ENCODE results near the gene PARD3B. TPM values are rescaled to one million over a fixed set of nuclear protein-coding genes. Genes with fewer than 3 reads are reported as not detected.

PARD3B gene
- total RNA-seq, 4 donors from 2014 or later, result 32.6 to 65.7 (median 38.6) TPM

GRCh38 chr2:205056151-205056561 is 510.9 kb downstream of the PARD3B start:
- no peak for TF ChIP-seq POLR2AphosphoS5 (IDR thresholded peaks at IDR 0.05)
- no peak for TF ChIP-seq EP300 (IDR thresholded peaks at IDR 0.05; ENCODE audit: low read depth)
- TF ChIP-seq POLR2A (IDR thresholded peaks at IDR 0.05), result no peak
- TF ChIP-seq, protein P1, sequence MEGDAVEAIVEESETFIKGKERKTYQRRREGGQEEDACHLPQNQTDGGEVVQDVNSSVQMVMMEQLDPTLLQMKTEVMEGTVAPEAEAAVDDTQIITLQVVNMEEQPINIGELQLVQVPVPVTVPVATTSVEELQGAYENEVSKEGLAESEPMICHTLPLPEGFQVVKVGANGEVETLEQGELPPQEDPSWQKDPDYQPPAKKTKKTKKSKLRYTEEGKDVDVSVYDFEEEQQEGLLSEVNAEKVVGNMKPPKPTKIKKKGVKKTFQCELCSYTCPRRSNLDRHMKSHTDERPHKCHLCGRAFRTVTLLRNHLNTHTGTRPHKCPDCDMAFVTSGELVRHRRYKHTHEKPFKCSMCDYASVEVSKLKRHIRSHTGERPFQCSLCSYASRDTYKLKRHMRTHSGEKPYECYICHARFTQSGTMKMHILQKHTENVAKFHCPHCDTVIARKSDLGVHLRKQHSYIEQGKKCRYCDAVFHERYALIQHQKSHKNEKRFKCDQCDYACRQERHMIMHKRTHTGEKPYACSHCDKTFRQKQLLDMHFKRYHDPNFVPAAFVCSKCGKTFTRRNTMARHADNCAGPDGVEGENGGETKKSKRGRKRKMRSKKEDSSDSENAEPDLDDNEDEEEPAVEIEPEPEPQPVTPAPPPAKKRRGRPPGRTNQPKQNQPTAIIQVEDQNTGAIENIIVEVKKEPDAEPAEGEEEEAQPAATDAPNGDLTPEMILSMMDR (IDR thresholded peaks at IDR 0.05), result no peak
- no peak for DNase-seq
- in situ Hi-C loops (cut with MboI; ENCODE audit: low pct_ligation_motif_present in 1 of 4, low pct_unique_long_range_greater_than_20kb in 1 of 4, low sequenced_read_pairs in 3 of 4) (no loop called here), intact Hi-C loops (cut with DNase I; ENCODE audit: low total_unique reads) (no loop called here)
- H3K4me3 ChIP-seq, result no peak overlapping the region
- H3K27ac ChIP-seq, result no peak overlapping the region
- H3K27me3 ChIP-seq, result no peaks in the 10 kb centered on the region
- H3K4me1 ChIP-seq, result peaks cover 0 to 3% (median 0%) of the 10 kb centered on the region in 4 donors
- H3K36me3 ChIP-seq, result no peaks in the 10 kb centered on the region
- 62 to 64% methylated on average over 6 of the region's 6 CpGs for WGBS, 2 donors (ENCODE audit: low coverage in 1 of 2)
- no peaks in the 10 kb centered on the region for H3K9me3 ChIP-seq

DNA sequence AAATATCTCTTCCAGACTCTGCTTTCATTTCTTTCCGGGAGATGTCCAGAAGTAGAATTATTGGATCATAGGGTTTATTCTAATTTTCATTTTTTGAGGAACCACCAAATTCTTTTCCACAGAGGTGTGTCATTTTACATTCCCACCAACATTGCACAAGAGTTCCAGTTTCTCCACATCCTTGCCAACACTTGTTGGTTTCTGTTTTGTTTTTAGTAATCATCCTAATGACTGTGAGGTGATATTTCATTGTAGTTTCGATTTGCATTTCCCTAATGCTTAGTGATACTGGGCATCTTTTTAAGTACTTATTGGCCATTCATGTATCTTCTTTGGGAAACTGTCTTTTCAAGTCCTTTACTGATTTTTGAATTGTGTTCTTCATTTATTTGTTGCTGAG is 513.1 kb downstream of the PARD3B start:
- no peaks in the 10 kb centered on the region for H3K9me3 ChIP-seq
- in situ Hi-C loops (cut with MboI; ENCODE audit: low pct_ligation_motif_present in 1 of 4, low pct_unique_long_range_greater_than_20kb in 1 of 4, low sequenced_read_pairs in 3 of 4), result no loop called here
- H3K4me1 ChIP-seq, result peaks cover 0 to 3% (median 0%) of the 10 kb centered on the region in 4 donors
- no peaks in the 10 kb centered on the region for H3K36me3 ChIP-seq
- no peak for DNase-seq
- no peak for TF ChIP-seq POLR2AphosphoS5 (IDR thresholded peaks at IDR 0.05)
- intact Hi-C loops (cut with DNase I; ENCODE audit: low total_unique reads), result no loop called here
- no peaks in the 10 kb centered on the region for H3K27me3 ChIP-seq
- H3K27ac ChIP-seq, result no peak overlapping the region
- H3K4me3 ChIP-seq, result no peak overlapping the region
- 86 to 89% methylated on average over 2 of the region's 2 CpGs for WGBS, 2 donors (ENCODE audit: low coverage in 1 of 2)

- DNase-seq, result no peak
- Histone ChIP-seq H3K36me3 (no peaks in the 10 kb centered on the region), H3K4me3 (no peak overlapping the region), H3K27ac (no peak overlapping the region), H3K27me3 (no peaks in the 10 kb centered on the region), H3K4me1 (peaks cover 0 to 3% (median 0%) of the 10 kb centered on the region in 4 donors), H3K9me3 (no peaks in the 10 kb centered on the region)
- in situ Hi-C loops (cut with MboI; ENCODE audit: low pct_ligation_motif_present in 1 of 4, low pct_unique_long_range_greater_than_20kb in 1 of 4, low sequenced_read_pairs in 3 of 4) (no loop called here), intact Hi-C loops (cut with DNase I; ENCODE audit: low total_unique reads) (no loop called here)
- TF ChIP-seq POLR2AphosphoS5 (IDR thresholded peaks at IDR 0.05) (no peak), POLR2A (IDR thresholded peaks at IDR 0.05) (no peak), EP300 (IDR thresholded peaks at IDR 0.05; ENCODE audit: low read depth) (no peak)
- TF ChIP-seq, protein P1 (IDR thresholded peaks at IDR 0.05), result no peak
- 69 to 81% methylated on average over 2 of the region's 2 CpGs for WGBS, 2 donors (ENCODE audit: low coverage in 1 of 2)
Measured at GRCh38 chr2:205060269-205060668, 515.0 kb downstream of the PARD3B start.

DNA sequence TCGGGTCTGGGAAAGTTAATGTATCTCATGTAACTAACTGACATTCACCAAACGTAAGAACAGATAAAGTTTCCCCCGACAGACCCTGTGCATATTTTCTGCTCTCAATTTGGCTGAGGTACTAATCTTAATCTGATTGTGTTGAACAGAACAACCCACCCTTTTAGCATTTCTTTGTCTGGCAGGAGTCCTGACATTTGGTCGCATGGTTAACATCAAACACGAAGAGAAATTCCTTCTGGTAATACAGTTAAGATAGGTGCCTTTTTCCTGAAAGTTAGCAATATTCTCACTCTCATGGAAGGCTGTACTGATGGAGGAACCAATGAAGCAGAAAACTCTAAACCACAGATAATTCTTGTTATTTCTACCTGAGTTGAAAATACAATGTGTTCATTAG is 520.8 kb downstream of the PARD3B start:
- no peaks in the 10 kb centered on the region for H3K27me3 ChIP-seq
- in situ Hi-C loops (cut with MboI; ENCODE audit: low pct_ligation_motif_present in 1 of 4, low pct_unique_long_range_greater_than_20kb in 1 of 4, low sequenced_read_pairs in 3 of 4) (no loop called here), intact Hi-C loops (cut with DNase I; ENCODE audit: low total_unique reads) (no loop called here)
- no peaks in the 10 kb centered on the region for H3K36me3 ChIP-seq
- H3K4me1 ChIP-seq, result no peaks in the 10 kb centered on the region
- no peak for TF ChIP-seq EP300 (IDR thresholded peaks at IDR 0.05; ENCODE audit: low read depth)
- TF ChIP-seq POLR2AphosphoS5 (IDR thresholded peaks at IDR 0.05), result no peak
- TF ChIP-seq, protein P1 (IDR thresholded peaks at IDR 0.05), result no peak
- TF ChIP-seq POLR2A (IDR thresholded peaks at IDR 0.05), result no peak
- no peaks in the 10 kb centered on the region for H3K9me3 ChIP-seq
- no peak for DNase-seq
- no peak overlapping the region for H3K27ac ChIP-seq
- no peak overlapping the region for H3K4me3 ChIP-seq
- WGBS, 2 donors (ENCODE audit: low coverage in 1 of 2), result 79 to 86% methylated on average over 5 of the region's 5 CpGs

- H3K4me1 ChIP-seq, result no peaks in the 10 kb centered on the region
- no peak for DNase-seq
- no peaks in the 10 kb centered on the region for H3K36me3 ChIP-seq
- WGBS, 2 donors (ENCODE audit: low coverage in 1 of 2), result 71 to 84% methylated on average over 1 of the region's 1 CpG
- no peaks in the 10 kb centered on the region for H3K27me3 ChIP-seq
- H3K27ac ChIP-seq, result no peak overlapping the region
- intact Hi-C loops (cut with DNase I; ENCODE audit: low total_unique reads), result no loop called here
- H3K9me3 ChIP-seq, result no peaks in the 10 kb centered on the region
- TF ChIP-seq, protein P1 (IDR thresholded peaks at IDR 0.05), result no peak
- TF ChIP-seq EP300 (IDR thresholded peaks at IDR 0.05; ENCODE audit: low read depth) (no peak), POLR2AphosphoS5 (IDR thresholded peaks at IDR 0.05) (no peak), POLR2A (IDR thresholded peaks at IDR 0.05) (no peak)
- H3K4me3 ChIP-seq, result no peak overlapping the region
- in situ Hi-C loops (cut with MboI; ENCODE audit: low pct_ligation_motif_present in 1 of 4, low pct_unique_long_range_greater_than_20kb in 1 of 4, low sequenced_read_pairs in 3 of 4), result no loop called here
Measured at GRCh38 chr2:205069928-205070327, 524.7 kb downstream of the PARD3B start.

Data from transverse colon (tissue), 4 donors.